GM18861 (cell line): ENCODE data around the gene F2RL1.
"Not testable (repeated sequence)": the region's sequence is repeated elsewhere in the genome, so short reads cannot be mapped to it uniquely, and the experiment has no call there.

Experiments
- ATAC-seq: cut with Tn5 transposase; IDR thresholded peaks from one replicate; pipeline ENCODE4 v1.9.1; 2021; ENCODE audit not compliant: unreplicated experiment

Gene F2RL1, protein sequence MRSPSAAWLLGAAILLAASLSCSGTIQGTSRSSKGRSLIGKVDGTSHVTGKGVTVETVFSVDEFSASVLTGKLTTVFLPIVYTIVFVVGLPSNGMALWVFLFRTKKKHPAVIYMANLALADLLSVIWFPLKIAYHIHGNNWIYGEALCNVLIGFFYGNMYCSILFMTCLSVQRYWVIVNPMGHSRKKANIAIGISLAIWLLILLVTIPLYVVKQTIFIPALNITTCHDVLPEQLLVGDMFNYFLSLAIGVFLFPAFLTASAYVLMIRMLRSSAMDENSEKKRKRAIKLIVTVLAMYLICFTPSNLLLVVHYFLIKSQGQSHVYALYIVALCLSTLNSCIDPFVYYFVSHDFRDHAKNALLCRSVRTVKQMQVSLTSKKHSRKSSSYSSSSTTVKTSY

DNA sequence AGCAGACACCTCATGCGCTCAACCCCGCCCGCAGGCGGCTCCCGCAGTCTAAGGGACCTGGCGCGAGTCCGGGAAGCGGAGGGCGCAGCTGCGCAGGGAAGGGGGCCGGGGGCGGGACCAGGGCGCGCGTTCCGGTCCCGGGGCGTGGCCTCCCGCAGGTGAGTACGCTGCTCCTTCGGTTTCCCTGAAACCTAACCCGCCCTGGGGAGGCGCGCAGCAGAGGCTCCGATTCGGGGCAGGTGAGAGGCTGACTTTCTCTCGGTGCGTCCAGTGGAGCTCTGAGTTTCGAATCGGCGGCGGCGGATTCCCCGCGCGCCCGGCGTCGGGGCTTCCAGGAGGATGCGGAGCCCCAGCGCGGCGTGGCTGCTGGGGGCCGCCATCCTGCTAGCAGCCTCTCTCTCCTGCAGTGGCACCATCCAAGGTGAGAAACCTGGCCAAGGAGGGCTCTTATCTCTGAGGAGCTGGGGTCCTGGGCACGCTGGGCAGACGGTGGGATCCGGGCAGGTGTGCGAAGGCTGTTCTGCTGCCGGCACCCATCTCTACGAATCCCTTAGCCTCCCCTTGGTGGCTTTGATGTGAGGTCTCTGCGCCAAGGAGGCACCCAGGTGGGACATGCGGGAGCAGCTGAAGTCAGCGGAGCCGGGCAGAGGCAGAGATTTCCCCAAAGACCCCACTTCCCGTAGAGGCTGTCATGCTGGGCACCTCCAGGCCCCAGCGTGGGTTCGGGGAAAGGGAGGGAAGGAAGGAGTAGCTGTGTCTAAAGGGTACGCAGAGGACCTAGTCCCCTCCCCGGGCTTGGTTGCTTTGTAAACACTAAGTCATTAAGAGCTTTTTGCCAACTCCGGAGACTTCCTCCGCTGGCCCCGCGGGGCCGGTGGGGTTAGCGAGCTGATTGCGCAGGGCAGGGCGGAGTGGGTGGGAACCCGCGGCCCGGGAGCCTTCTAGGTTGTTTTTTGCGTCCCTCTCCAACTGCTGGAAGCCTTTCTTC, at the start of gene F2RL1:
Gene F2RL1, plus strand, starts transcription at position 187 of the 988 bp plus-strand sequence. Its CDS starts 153 bp downstream, at position 340.
- ATAC-seq: no peak

DNA sequence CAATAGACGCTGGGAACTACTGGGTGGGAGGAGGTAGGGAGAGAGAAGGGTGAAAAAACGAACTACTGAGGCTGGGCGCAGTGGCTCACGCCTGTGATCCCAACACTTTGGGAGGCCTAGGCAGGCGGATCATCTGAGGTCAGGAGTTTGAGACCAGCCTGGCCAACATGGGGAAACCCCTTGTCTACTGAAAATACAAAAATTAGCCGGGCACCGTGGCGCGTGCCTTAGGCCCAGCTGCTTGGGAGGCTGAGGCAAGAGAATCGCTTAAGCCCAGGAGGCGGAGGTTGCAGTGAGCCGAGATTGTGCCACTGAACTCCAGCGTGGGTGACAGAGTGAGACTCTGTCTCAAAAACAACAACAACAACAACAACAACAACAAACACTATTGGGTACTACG, 47.8 kb upstream of the F2RL1 start:
- not testable (repeated sequence) for ATAC-seq

DNA sequence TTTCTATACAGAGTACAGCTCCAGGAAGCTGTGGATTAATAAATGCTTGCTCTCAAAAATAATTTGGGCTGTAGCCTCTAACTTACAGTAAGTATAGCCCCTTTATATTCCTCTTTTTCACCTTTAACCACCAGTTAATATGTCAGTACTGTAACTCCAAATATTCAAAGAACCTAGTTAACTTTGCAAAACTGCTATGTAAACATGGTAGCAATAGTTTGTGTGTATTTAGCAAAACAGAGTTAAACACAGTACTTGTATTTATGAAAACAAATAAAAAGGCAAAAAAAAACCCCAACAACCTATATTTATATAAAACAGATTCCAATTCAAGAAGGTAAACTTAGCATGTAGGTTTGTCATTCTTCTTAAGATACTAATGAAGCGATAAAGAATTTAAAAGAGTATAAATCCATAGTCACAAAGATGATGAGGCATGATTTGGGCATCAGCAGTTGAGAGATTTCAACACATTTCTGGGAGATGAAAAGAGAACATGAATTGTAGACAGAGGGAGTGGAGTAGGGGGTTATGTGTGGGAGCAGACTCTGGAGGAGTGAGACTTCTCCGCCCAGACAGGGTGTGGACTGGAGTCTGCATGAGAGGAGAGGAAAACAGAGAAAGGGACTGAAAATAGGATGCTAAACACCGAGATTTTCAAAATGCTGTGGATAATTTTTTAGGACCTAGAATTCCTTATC, 47.0 kb upstream of the F2RL1 start:
- ATAC-seq: no peak

DNA sequence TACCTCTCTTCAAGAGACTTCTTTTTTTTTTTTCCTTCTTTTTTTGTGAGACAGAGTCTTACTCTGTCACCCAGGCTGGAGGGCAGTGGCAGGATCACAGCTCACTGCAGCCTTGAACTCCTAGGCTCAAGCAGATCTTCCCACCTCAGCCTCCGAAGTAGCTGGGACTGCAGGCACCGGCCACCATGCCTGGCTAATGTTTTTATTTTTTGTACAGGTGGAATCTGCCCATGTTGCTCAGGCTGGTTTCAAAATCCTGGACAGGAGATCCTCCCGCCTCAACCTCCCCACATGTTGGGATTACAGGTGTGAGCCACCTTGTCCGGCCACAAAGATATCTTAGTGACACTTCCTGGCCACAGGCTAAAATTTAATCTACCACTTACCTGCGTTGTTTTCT, 42.9 kb upstream of the F2RL1 start:
- no peak for ATAC-seq

DNA sequence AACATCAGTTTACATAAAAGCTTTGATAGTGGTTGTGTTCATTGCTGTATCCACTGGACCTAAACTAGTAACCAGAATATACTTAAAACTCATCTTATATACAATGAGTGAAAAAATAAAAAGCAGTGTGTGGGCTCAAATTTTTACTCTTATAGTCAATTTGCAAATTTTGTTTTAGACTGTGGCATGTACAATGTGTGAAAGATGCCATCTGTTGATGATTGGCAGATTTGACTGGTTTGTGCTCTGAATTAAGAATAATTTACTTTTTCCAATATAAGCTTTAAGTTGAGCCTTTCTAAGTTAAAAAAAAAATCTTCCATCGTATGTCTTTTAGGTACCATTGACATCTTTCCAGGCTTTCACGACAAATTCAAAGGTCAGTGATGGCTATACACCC, 42.4 kb upstream of the F2RL1 start:
- no peak for ATAC-seq

DNA sequence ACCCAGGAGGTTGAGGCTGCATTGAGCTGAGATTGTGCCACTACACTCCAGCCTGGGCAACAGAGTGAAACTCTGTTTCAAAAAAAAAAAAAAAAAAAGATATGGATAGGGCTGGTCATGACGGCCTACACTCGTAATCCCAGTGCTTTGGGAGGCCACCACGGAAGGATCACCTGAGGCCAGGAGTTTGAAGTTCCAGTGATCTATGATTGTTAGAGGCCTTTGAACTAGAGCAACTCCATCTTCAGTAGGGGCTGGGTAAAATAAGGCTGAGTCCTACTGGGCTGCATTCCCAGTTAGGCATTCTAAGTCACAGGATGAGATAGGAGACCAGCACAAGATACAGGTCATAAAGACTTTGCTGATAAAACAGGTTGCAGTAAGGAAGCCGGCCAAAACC, 38.2 kb upstream of the F2RL1 start:
- not testable (repeated sequence) for ATAC-seq

DNA sequence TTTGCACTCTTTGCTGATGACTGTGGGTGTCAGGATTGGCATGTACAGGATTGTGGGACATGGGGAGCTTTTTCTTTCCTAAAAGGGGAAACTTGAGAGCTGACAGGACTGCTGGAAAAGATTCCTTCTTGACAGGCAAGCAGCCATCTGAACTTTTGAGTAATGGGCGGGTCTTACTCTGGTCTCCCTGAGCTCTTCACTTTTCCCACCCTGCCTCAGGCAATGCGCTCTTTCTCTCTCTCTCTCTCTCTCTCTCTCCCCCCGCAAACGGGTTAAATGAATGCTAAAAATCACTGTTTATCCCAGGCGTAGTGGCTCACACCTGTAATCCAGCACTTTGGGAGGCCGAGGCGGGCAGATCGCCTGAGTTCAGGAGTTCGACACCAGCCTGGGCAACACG, 37.1 kb upstream of the F2RL1 start:
- no peak for ATAC-seq

DNA sequence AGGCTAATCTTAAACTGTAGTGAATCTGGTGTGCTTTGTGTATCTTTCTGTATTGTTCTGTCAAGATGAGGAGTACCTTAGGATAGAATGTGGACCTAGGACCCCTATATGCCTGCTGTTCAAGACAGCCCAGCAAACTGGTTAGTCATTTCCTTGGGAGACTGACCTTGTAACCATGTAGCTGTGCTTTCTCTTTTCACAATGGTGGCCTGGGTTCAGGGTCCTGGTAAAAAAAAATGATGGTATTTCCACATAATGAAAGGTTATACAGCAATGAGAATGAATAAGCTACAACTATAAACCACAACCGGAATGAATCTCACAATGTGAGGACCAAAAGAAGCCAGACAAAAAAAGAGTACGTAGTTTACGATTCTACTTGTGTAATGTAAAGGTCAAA, 36.4 kb upstream of the F2RL1 start:
- no peak for ATAC-seq

DNA sequence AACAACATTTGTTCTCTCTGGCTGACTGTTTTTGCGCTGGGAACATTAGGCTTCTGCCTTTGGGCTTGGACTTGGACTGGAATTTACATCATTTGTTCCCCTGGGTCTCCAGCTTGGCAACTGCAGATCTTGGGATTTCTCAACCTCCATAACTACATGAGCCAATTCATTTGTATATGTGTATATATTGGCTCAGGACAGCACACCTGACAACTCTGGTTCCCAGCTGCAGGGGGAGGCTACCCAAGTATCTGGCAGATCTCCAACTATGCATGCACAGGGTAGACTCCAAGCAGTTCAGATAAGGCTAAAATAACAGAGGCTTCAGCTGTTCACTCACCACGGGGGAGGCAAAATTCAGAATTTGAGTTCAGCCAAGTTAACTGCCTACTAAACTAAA, 31.6 kb upstream of the F2RL1 start:
- no peak for ATAC-seq

DNA sequence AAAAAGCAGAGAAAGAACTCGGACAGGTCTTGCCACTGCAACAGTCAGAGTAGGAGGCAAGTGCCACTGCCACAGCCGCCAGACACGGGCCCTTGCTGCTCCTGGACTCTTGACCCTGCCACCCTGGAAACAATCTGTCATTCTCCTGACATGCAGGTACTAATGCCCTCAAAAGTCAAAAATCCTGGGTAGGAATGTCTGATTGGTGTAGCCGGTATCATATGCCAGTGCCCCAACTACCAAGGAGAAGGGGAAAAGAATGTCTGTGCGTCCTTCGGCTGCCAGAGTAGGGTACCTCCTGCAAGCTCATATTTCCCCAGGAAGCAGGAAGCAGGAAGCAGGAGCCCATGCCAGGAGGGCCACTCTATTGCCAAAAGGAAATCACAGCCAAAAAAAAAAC, 30.5 kb upstream of the F2RL1 start:
- no peak for ATAC-seq

DNA sequence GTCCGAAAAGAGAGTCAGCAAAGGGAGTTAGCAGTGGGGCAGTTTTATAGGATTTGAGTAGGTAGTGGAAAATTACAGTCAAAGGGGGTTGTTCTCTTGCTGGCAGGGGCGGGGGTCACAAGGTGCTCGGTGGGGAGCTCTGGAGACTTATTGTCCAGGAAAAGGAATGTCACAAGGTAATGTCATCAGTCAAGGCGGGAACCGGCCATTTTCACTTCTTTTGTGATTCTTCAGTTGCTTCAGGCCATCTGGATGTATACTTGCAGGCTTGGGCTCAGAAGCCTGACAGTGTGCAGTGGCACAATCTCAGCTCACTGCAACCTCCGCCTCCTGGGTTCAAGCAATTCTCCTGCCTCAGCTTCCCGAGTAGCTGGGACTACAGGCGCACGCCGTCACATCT, 29.6 kb upstream of the F2RL1 start:
- ATAC-seq: not testable (repeated sequence)

DNA sequence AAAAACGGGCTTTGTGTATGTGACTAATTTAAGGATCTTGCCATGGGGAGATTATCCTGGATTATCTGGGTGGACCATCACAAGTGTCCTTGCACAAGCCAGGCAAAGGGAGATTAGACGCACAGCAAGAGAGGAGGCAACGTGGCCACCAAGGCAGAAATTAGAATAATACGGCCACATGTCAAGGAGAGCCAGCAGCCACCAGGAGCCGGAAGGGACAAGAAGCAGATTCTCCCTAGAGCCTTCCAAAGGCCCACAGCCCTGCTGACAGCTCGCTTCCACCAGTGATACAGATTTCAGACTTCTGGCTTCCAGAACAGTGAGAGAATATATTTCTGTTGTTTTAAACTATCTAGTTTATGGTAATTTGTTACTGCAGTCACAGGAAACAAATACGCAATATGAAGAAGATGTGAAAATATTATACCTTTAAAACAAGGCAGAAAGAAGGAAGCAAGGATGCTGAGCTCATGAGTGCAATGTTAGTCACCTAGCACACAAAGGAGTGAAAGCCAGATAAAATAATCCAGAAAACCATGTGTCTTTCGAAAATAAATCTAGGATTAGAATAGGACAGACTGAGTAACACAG, 28.7 kb upstream of the F2RL1 start:
- no peak for ATAC-seq

DNA sequence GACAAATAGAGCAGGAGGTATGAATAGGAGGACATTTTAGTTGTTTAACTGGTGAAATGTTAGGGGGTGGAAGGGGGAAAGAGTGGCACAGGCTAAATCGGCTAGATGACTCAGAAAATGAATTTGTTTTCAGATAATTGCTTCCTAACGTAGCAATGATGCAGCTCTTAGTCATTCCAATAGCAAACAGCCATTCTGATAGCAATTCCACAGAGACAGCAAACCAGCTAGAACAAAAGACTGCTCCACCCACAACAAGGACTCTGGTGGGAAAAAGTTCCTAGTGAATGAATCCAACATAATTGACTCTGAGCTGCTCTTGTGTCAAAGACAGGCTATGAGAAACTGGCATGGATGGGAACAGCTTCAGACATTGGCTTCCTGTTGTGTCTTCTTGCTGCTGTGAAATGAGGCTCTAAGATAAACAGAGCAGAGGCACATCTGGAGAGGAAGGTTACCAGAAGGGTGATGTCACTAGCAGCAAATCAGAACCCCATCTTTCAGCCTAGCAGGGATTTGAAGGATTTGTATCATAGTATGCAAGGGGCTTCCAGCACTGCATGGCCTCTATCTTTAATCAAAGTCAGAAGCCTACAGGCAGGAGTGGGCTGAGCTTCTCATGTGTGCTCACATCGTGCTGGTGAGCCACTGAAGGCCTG, 28.1 kb upstream of the F2RL1 start:
- no peak for ATAC-seq

DNA sequence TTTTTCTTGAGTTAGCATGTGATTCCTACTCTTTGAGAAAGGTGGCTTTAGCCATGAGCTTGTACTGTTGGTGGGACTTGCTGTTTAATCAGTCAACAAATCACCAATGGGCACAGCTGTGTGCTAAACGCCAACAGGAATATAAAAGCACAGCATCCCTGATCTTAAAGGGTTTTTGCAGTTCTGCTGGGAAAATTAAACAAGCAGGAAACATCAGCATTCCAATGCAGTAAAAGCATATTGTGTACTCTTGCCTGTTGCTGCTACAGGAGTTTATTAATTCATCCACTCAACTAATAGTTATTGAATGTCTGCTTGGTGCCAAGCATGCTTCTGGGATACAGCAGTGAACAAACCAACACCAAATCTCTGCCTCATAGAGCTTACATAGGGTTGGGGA, 27.4 kb upstream of the F2RL1 start:
- no peak for ATAC-seq

DNA sequence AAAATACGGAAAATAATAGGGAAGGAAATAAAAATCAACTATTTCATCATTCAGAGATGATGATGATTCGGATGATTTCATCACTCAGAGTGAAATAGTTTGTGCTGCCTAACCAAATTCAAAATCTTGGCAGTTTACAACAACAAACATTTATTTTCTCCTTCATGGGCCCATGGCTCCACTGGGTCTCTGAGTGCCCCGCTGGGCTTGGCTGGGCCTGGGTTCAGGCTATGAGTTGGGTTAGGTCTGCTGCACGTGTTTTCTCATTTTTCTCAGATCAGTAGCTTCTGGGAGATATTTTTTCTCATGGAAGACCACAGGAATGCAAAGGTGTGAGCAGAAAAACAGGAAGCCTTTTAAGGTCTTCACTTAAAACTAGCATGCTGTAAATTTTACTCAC, 24.0 kb upstream of the F2RL1 start:
- ATAC-seq: no peak

DNA sequence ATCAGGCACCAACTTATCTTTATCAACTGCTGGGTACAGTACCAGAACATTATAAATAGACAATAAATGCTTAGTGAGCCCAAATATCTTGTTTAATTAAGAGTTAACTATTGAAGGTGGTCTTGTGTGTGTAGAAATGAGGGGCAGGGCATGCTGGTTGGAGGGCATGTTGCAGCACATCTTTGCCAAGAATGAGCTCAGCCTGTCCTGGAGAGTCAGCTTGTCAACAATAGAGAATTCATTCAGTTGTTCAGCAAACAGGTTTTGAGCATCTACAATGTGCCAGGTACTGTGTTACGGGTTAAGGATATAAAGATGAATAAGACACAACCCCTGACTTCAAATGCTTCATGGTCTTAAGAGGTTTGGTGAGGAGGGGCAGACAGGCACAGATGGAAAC, 19.2 kb upstream of the F2RL1 start:
- no peak for ATAC-seq

DNA sequence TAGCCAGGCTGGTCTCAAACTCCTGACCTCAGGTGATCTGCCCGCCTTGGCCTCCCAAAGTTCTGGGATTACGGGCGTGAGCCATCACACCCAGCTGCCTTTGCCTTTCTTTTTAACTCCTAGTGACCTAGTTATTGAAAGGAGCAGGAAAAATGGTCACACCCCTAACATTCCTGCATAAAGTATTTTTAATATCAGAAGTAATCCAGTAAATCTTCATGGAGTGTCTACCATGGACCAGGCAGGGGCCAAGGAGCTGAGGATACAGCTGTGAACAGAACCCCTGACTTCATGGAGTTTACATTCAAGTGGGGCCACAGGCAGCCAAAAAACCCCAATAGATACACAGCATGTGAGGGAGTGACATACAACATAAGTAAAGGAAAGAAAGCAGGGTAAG, 18.3 kb upstream of the F2RL1 start:
- ATAC-seq: no peak

DNA sequence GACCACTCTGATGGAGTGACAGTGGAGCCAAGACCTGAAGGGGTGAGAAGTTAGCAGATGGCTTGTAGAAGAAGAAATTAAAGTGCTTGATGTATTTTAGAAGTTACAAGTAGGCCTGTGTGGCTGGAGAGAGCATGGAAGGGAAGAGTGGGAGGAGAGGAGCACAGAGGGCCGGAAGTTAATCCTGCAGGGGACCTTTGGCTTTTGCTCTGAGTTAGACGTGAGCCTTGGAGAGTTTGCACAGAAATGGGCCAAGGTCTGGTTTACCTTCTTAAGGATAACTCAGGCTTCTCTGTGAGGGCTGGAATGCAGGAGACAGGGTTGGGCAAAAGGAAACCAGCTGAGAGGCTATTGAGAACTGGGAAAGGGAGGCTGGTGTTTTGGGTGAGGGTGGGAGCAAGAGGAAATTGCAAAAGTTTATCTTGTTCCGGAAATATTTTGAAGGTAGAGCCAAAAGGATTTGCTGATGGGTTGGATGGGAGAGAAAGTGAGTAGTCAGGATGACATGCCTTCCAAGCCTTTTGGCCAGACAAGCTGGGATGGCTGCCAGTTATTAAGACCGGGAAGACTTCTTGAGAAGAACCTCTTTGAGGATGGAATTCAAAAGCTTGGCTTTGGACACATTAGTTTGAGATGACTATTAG, 17.5 kb upstream of the F2RL1 start:
- no peak for ATAC-seq

DNA sequence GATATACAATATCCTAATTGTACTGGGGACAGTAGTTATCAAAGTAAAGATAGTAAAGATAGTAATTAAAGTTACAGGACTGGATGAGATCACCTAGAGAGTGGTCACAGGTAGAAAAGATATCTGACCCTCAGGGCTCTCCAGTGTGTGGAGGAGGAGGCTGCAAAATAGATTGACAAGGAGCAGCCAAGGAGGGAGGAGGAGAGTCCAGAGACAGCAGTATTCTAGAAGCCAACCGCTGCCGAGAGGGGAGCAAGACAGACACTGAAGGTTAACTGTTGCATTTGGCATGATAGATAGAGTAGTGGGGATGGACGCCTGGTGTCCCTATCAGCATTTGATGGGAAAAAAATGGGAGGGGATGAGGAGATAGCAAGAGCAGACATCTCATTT, 17.0 kb upstream of the F2RL1 start:
- ATAC-seq: no peak

DNA sequence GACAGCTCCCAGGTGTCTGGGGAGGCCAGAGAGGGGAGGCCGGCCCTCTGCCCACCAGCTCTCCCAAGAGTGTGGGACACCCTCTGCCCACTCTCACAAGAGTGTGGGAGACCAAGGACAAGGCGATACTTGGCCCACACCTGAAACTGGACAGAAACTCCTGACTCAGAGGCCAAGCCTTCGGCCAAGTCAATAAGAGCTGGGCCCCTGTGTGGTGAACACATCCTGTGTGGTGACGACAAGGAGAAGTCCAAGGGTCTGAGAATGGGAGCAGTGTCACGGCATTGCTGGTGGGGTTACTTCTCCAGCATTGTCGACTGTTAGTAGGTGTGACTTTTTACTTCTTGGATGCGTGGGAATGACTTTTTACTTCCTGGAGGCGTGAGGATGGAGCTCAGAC, 14.6 kb upstream of the F2RL1 start:
- ATAC-seq: no peak
